ENCODE measurements around the gene OR52D1.

GRCh38 chr11:5443835-5444393, 44.6 kb upstream of the OR52D1 start:
- TF ChIP-seq, protein P1, sequence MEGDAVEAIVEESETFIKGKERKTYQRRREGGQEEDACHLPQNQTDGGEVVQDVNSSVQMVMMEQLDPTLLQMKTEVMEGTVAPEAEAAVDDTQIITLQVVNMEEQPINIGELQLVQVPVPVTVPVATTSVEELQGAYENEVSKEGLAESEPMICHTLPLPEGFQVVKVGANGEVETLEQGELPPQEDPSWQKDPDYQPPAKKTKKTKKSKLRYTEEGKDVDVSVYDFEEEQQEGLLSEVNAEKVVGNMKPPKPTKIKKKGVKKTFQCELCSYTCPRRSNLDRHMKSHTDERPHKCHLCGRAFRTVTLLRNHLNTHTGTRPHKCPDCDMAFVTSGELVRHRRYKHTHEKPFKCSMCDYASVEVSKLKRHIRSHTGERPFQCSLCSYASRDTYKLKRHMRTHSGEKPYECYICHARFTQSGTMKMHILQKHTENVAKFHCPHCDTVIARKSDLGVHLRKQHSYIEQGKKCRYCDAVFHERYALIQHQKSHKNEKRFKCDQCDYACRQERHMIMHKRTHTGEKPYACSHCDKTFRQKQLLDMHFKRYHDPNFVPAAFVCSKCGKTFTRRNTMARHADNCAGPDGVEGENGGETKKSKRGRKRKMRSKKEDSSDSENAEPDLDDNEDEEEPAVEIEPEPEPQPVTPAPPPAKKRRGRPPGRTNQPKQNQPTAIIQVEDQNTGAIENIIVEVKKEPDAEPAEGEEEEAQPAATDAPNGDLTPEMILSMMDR (IDR thresholded peaks at IDR 0.05): no peak
- TF ChIP-seq POLR2A (IDR thresholded peaks at IDR 0.05) (no peak), EP300 (IDR thresholded peaks at IDR 0.05) (no peak)

All from tibial nerve (tissue), 4 donors.